Hematopoietic multipotent progenitor cell treated with erythropoietin and hydrocortisone succinate and interleukin-3 and kit ligand, for 6 days (in vitro differentiated cells): ENCODE results near the gene PAIP2.
"Not testable (repeated sequence)": the region's sequence is repeated elsewhere in the genome, so short reads cannot be mapped to it uniquely, and the experiment has no call there.

ENCODE experiments used
- DNase-seq: peaks from one replicate; pipeline ENCODE4 v3.0.0-alpha.2; 2015

PAIP2 gene

DNA sequence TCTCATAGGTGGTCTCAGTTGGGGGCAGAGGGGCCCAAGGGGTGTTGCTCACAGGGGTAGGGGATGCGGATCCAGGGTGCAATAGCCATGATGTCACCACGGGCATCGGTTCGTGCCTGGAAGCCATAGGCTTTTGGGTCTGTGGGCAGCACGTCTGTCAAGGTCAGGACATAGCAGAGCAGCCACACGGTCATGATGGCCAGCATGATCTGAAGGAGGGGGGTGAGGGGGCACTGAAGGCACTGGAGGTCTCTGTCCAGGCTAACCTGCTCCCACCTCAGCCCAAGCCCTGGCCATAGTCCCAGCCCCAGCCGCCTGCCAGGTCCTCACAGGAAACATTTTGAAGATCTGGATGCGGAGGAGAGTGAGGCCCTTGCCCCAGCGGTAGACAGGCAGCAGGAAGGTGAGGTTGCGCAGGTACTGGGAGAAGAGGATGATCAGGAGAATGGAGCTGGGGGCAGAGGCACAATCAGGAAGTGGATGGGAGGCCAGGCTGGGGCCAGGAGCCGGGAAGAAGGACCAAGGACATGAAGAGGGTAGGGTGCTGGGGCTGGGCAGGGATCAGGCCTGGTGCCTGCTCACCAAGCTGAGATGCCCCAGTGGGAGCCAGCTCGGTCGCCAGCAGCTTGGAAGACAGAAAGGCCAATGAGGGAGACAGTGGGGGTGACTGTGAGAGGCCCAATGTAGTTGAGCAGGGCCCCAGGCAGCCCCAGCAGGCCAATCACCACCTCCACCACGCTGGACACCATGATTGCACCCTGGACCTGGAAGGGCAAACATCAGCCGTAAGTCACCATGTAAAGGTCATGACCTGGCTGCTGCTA lies 38.2 kb downstream of the PAIP2 start:
- DNase-seq: no peak

DNA sequence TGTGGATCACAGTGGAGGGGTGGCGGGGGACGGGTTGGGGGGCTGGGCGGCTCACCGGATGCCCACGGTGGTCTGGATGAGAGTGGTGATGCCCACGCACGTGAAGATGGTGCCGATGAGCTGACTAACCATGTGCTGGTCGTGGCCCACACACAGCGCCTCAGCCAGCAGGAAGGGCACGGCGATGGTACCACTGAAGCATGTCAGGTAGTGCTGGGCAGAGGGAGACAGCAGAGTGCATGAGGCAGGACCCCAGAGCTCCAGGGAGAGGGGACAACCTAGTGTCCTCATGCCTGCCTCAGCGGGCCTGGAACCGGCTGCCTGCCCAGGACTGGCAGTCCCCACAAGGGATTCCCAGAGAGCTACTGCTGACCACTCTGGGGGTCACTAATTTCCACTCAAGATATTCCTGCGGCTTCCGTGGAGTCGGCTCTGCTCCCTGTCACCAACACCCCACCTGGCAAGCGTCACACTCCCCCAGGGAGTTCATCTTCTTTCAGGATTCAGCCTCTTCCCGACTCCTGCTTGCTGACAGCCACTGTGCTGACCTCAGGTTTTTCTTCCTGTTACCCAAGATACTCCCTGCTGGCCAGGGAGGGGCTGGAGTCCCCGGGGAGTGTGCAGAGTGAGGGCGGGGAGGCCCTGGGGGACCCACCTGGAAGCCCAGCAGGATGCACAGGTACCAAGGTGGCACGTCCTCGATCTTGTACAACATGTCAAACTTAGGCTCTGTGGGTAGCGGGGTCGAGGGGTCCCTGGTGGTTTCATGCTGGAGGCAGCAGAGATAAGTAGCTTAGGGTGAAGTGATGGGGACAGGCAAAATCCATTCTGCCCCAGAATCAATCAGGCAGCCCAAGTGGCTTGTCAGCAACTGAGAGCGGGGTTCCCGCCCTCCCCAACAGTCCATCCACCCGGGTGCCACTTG lies 40.4 kb downstream of the PAIP2 start:
- DNase-seq: no peak

DNA sequence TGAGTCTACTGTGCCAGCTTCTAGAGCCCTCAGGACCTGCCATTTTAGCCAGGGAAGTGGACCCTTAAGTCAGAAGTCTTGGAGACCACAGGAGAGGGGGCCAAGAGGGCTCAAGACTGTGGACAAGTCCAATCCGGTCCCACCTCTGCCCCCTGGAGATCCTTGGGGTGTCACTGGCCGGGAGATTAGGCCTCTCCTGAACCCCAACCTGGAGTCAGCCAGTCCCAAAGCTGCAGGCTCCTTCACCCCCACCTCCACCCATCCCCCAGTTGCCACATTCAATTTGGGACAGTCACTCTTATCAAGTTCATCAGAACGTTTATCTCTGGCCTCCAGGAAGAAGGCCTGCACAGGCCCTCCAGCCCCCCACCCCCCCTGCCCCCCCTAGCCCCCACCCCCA lies 41.2 kb downstream of the PAIP2 start:
- DNase-seq: no peak

DNA sequence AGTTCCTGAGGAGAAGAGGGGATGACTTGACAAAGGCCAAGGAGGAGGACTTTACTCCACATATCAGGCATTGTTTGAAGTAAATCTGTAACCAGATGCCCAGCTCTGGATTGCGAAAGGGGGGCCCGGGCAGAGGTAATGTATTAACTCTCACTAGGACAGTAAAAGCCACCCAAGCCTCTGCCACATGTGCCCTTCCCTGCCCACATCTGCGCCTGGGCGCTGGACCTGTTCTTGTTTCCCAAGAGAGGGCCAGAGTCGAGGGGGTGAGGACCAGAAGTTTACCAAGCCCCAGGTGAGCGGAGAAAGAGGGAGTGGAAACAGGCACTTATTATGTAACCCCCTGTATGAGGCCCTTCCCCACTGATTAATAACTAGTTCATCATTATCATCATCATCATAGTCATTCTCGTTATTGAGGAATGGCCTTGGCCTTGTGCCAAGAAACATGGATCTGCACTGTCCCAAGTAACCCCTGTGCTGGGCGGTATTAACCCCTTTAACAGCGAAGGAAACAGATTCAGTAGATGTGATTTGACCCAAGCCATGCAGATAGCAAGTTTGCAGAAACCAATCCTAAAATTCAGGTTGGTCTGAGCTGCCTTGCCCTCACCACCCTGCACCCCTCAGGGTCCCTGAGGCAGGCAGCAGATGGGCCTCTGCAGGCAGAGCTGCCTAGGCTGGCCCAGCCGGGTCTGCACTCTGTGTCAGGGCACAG lies 41.8 kb downstream of the PAIP2 start, which contains the start of gene SLC23A1:
Gene SLC23A1 (minus strand): TSS at position 23 of the 718 bp plus-strand sequence. CDS start 44 bp downstream, outside the sequence.
- peak; percentile 33 for DNase-seq

DNA sequence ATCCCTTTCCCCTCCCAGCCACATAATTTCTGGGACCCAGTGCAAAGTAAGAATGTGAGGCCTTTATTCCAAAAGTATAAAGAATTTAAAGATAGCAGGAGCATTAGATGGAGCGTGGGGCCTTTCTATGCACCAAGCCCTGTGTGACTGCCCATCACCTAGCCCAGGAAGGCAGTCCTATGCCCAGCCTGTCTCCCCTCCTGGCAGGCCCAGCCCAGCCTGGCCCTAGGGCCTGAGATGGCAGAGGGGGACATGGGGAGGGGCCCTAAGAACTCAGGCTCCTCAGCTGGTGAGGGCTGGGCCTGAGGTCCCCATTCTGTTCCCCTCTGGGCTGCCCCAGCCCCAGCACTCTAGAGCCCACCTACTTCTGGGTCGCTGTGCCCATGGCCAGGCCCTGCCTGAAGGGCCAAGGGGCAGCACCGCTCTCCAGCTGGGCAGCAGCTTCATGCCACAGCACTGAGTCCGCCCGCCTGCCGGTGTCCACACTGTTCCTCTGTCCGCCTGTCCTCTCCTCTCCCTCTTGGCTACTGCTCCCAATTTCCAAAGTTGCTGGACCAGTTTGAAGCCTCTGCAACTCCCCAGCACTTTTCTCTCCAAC lies 42.4 kb downstream of the PAIP2 start:
- no peak for DNase-seq

DNA sequence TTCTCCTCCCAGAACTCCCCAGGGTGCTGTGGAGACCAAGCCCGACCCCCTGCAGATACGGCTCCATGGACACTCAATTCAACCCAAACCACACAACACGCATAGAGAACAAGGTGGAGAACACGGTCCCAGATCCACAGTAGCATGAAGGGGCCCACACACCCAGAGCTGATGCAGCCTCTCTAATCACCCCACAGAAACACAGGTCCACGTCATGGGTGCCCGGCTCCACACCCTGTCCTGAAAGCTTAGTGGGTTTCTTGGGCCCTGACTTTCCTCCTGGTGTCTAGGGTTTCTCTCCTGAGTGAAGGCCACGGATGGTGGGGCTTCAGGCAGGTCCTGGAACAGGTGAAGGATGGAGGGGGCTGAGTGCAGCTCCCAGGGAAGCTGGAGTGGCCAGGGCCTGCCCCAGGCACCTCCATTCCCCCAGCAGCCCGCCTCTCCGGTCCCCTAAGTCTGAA lies 43.0 kb downstream of the PAIP2 start:
- DNase-seq: no peak

DNA sequence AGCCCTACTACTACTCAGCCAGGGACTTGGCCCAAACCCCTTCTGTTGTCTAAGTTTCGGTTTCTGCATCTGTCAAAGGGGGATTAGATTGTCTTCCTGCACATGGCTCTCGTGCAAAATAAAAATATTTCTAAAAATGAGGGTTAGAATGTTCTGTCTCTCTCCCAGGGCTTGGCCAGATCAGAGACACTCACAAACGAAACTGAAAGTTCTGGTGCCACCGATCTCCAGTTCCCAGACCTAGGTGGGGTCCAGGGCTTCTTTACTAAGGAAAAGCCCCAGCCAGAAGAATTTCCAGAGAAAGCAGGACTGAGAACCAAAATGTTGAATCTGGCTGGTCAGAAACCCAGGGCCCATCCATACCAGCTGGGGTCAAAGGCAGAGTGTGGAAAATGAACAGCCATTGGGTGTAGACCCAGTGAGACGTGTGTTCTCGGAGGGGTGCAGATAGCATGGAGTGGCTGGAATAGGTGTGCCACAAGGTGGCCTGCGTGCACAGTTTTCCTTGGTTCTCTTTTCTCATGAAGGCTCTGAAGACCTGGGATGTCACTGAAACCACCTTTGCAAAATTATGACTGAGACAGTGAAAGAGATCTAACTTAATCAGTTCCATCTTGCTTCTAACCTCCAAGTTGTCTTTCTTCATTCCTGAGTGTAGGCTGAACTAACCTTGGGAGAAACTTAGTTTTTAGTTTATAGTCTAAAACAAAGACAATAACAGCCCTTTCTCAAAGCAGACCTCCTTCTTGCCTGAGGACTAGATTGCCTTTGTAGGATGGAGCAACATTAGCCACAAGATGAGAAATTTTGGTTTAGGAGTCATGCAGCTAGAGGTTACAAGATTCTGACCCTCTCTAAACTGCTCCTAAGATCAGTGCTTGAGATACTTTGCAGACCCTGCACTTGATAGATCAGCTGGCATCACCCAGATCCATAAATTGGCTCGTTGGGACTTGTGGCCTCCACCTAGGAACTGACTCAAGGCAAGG lies 43.7 kb downstream of the PAIP2 start:
- peak; percentile 58 for DNase-seq

DNA sequence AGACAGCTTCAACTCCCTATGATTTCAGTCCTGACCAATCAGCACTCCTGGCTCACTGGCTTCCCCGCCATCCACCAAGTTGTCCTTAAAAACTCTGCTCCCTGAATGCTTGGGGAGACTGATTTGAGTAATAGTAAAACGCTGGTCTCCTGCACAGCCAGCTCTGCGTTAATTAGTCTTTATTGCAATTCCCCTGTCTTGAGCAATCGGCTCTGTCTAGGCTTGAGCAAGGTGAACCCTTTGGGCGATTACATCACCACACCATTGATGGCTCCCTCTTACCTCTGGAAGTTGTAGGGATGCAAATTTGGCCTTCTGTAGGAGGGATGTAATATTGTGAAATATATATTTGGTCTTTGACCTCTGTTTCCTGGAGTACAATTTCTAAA lies 44.4 kb downstream of the PAIP2 start:
- peak; percentile 32 for DNase-seq

DNA sequence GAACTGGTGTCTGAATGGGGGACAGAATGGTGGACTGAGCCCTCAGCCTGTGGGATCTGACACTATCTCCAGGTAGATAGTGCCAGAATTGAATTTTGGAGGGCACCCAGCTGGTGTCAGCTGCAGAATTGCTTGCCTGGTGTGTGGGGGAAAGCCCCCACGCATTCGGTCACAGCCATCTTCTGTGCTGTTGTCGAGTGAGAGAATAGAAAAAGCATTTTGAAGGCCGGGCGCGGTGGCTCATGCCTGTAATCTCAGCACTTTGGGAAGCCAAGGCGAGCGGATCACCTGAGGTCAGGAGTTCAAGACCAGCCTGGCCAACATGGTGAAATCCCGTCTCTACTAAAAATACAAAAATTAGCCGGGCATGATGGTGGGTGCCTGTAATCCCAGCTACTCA lies 45.3 kb downstream of the PAIP2 start:
- not testable (repeated sequence) for DNase-seq

DNA sequence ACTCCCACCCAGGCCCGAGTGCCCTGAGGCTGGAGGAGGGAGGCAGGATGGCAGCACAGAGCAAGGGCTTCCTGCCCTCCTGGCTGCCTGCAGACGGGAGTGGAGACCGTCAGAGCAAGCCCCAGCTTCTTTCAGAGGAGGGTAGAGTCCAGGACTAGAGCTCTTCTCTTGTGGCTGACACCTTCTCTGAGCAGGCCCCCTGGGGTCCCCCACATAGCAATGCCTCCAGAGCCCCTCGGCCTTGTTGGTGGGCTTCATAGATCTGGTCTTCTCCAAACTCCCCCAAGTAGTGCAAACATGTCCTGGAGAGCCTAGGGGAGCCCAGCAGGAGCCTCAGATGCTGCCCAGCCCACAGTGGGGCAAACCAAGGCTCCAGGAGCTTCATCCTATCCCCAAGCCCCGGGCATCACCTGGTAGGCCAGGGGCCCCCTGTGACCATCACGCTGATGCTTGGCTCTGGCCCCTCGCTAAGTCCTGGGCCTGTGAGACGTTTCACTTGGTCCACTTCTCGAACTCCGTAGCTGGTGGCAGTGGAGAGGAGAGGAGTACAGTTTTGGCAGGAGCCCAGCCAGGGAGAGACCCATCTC lies 46.0 kb downstream of the PAIP2 start:
- no peak for DNase-seq

DNA sequence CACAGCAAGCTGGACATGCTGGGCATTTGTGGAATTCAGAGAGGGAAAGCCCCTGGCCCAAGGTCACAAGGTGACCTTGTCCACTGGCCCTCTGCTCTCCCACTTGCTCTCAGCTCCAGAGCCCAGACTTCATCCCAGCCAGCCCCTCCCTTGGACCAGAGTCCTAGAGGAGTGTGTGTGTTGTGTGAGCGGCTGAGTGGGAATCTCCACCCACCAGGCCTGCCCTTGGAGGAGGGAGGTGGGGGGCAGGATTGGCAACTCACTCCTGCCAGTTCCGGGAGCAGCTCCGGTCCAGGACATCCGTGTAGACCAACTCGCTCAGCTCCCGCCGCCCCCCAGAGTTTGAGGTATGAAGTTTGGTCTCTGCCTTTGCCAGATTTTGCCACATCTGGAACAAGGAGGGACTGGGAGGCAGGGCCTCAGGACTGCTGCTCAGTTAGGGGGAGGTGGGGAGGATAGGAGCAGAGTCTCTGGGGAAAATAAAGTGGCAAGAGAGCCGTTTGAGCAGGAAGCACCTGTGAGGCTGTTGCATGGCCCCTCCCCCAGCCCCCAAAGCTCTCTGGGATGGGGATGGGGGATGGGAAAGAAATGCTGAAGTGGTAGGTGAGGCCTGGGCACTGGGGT lies 46.7 kb downstream of the PAIP2 start:
- DNase-seq: peak; percentile 51

DNA sequence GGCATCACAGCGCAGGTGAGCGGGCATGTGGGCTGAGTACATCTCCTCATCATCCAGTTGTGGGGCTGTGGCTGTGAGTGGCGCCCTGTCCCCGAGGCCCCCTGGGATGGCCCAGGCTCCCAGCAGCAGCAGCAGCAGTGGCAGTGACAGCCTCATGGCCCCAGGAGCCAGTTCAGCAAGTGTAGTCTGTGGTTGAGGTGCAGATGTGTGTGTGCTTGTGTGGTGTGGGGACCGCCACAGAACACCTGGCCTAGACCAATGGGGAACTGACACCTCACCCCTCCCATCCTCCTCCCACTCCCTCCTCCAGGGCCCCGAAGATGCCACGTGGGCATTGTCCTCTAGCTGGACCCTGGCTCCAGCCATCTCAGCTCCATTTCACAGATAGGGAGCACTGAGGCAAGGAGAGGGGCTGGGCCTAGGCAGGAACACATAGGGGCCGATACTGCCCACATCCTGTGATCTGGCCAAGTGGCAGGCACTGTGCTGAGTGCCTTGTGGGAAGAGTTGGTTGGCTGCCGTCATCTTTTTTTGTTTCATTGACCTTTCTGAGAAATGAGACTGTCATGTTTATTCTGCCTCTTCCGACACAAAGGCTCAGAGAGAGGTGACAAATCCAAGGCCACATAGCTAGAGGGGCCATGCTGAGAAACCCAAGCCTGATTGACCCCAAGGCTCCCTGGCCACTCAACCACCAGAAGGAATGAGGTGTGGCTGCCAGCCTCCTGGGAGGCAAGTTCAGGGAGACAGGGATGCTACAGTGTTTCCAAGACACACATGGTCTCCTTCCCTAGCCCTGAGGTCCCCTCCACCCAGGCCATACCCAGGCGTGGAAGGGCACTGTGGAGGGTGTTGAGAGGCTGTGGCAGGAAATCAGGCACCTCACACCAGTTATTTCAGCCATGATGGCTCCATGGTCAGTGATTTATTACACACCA lies 48.3 kb downstream of the PAIP2 start, which contains the start of gene MZB1:
Gene MZB1 (minus strand): TSS at position 213 of the 938 bp plus-strand sequence. CDS start 57 bp downstream, at position 156.
- peak; percentile 35 for DNase-seq

DNA sequence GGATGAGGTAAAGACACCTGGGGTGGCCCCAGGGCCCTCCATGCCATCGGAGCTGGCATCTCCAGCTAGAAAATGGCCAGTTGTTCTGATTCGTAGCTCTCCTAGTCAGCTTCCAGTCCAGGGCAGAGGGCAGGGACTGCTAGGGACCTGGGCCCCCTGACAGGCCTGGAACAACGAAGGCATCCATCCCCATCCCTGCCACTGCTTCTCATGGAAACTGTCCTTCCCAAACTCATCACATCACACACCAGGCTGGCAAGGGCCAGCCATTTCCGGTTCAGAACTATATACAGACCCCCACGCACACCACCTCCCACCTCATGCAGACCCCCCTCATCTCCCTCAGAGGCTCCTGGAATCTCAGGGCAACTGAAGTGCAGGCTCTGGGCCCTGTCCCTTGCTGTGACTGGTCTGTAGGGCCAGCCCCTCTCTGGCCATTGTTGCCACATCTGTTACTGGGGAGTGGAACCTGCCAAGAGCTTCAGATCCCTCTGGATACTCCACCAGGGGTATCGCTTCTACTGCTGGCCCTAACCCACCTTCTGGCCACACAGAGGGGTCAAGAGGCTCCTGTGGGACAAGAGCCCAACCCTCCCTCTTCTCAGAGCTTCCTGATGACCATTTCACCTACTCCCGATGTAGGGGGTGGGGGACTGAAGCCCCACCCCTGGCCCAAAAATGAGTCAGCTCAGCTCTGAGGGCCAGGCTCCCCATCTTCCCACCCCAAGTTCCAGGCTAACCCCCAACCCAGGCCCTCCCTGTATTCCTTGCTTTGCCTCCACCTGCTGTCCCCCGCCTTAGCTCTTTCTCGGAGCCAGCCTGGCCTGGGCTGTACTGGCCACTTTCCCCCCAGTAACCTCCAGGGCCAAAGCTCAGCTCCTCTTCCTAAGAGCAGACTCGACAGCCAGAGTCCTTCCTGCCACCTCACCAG lies 49.2 kb downstream of the PAIP2 start:
- no peak for DNase-seq

DNA sequence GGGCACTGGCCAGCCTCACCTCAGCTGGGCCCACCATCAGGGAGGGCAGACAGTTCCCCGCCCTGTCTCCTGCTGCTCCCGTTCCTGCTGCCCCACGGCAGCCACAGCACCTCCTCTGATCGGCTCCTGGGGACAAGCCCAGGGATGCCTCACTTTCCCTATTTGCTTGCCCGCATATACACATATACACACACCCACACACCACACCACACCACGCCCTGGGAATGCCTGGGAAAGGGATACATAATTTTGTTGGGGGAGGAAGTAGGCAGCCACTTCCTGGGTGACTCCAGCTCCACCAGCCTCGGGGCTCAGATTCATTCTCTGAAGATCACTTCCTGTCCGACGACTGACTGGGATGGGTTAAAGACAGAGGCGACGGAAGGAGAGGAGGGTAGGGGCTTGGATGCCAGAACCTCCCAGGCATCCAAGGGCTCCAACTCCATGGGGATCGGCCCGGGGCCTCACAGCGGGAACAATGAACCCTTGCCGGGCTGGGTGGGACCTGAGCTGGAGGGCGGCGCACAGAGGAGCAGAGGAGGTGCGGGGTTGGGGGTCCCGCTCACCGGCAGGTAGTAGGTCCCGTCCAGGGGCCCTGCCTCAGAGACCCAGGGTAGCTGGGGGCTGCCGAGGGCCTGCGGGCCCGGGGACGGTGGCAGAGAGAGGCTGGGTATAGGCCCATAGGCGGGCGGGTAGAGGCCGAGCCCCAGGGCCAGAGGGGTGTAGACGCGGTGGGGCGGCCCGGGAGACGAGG lies 50.1 kb downstream of the PAIP2 start:
- DNase-seq: no peak

DNA sequence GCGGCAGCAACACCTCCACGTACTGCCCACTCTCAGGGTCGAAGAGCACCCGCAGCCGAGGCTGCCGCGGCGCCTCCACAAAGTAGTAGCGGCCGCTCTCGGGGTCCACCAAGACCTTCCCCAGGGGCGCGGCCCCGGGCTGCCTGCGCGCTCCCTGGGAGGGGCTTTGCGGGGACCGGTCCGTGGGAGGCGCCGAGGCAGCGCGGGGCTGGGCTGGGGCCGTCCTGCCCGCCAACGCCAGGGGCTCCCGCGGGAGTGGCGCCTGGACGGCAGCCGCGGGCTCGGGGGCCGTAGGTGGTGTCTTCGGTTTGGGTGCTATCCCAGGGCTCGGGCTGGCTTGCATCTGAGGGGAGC lies 50.6 kb downstream of the PAIP2 start:
- no peak for DNase-seq

DNA sequence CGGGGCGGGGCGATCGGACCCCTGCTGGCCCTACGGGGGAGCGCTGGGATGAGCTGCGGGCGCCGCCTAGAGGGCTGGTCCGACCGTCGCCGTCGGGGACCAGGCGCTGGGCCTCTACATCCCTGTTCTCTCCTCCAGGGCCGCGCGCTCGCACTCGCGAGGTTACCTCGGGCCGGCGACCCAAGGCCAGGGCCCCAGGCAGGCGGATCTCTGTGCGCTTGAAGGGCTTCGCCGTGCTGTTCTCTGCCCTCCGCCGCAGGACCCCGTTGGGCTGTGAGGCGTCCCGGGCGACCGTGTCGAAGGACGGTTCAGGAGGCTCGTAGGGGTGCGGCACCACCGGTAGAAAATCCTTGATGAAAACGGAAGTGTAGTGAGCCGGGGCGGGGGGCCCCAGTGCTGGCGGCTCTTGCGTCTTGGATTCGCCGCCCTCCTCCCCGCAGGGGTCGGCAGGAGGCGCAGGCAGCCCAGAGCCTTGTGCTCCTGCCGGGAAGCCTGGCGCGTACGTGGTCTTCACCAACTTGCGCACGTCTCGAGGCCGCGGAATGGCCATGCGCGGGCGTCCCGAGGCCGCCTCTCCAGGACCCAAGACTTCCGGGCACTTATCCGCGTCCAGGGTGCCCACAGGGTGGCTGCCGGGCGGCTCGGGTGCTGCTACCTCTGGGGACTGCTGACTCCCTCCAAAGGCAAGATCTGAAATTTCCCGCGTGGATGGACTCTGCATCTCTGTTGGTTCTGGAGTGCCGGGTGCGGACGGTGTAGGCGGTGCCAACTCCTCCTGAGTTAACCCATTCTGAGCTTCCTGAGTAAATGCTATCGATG lies 51.2 kb downstream of the PAIP2 start:
- DNase-seq: peak; percentile 88
